OCI-LY3 (cell line): ENCODE measurements around the gene ACSF3.
"Not testable (repeated sequence)": the region's sequence is repeated elsewhere in the genome, so short reads cannot be mapped to it uniquely, and the experiment has no call there.

ENCODE experiments used
- CTCF ChIP-seq: fragments of 200-600, 300-600 bp; sonication (generic); IDR thresholded peaks from 2 replicates; pipeline ENCODE4 v1.5.1; 2014; ENCODE audit warnings: antibody characterized with exemption, low read length, low read depth
- EZH2phosphoT487 ChIP-seq: fragments of 200-600 bp; shearing (Covaris generic); IDR thresholded peaks from 2 replicates; pipeline ENCODE4 v1.6.1; 2018; ENCODE audit warnings: antibody characterized with exemption, mixed run types, low read depth

- TF ChIP-seq CTCF, EZH2phosphoT487: not testable (repeated sequence)
Measured at GRCh38 chr16:89185887-89186592, 92.4 kb downstream of the ACSF3 start.
